ENCODE data around the gene DIAPH2.
"Not testable (repeated sequence)": the region's sequence is repeated elsewhere in the genome, so short reads cannot be mapped to it uniquely, and the experiment has no call there.

Gene DIAPH2

DNA sequence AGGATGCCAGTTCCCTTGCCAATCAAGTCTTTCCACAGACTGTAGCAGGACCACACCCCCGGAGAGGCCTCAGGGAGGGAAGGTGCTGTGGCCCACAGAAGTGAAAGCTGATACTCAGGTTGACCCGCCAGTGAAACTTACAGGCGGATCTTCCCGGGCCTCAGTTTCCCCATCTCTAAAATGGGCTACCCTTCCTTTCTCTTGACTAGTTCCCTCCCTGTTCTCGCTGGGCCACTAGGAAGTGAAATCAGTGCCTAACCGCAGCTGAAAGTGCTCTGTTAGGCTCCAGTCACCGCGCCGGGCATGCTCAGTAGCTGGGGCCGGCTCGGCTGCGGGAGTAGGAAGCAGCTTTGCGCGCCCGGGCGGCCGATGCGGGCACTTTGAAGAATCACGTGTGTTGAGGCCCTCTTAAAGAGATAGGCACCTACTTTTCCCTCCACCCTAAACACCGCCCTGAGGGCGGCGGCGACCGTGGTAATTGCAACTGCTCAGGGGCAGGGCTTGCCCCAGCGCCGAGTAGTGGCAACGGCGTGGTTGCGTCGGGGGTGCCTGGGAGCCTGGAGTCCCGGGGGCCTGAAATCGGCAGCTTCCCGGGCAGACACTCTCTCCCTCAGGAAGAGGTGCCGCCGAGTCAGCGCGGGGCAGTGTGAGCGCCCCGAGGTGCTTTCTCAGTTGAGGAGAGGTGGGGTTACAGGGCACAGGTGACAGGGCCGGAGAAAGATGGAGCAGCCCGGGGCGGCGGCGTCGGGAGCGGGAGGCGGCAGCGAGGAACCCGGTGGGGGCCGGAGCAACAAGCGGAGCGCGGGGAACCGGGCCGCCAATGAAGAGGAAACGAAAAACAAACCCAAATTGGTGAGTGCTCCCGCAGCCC, at the start of gene DIAPH2:
Gene DIAPH2 (plus strand): TSS at position 504 of the 871 bp plus-strand sequence.
- DNase-seq: peak; percentile 53

DNA sequence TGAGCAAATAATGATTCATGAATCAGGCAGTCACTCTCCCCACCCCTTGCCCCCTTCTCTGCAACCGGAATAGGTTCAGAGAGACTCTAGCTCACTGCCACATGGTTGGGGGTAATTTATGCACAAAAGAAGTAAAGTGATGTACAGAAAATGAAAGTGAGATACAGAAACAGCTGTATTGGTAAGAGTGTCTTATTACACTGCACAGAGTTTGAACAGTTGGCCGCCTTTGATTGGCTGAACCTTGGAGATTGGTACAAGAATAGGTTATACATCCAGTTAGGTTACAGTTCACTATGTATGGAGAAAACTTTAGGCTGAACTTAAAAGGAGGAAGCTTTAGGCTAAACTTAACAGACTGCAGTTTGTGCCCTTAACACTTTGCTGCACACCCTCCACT, 34.6 kb upstream of the DIAPH2 start:
- DNase-seq: no peak

DNA sequence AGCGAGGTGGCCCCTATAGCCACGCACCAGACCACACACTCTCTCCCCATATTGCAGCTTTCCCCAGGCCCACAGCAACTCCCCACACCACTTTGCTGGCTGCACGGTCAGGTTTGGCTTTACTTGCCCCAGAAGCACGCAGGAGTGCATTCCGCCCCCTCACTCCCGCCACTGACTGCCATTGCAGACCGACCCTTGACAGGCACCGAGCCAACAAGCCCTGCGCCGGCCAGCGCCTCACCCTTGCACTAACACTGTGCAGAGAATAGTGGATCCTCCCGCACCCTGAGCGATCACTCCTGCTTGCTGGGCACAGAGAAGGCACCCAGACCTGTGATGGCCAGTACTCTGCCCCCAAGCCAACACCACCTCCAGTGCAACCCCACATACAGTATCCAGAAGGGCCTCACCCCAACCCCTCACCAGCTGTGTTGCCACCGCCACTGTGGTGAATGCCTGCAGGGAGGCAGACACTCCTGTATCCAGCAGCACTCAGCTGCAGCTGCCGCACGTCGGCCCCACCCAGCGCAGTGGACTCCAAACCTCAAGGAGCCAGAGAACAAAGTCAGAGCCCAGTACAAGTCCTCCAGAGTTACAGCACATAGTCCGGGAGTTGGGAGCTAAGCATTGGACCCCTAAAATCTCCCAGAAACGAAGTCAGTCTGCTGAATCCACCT, 28.6 kb upstream of the DIAPH2 start:
- DNase-seq: no peak

DNA sequence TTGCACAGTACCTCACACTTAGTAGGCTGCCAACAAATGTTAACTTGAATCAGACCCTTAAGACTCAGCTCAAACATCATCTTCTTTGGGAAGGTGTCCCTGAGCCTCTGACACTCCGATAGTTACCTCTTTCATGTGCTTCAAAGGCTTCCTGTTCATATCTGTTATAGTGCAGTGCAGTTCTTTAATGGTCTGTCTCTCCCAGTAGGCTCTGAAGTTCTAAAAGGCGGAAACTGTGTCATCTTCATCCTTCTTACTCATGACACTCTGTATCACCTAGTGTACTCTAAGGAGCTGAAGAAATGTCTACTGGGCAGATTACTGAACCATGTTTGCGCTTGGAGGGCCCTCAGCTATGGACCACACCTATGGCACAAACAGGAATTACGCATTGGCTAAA, 2.1 kb upstream of the DIAPH2 start:
- no peak for DNase-seq

DNA sequence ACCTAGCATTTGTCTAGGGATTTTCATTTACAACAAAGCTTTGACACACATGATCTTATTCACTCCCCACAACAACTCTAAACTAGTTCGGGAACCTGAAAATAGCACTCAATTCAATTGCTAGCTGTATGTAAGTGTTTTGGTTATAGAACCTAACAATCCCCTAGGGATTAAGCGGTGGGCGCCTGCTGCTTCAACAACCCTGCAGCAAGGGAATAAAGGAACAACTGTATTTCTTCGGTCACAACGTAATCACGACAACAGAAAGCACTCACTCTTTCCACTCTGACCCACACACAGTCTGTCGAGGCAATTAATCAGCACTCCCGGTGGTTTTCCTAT, 674 bp upstream of the DIAPH2 start:
- no peak for DNase-seq

DNA sequence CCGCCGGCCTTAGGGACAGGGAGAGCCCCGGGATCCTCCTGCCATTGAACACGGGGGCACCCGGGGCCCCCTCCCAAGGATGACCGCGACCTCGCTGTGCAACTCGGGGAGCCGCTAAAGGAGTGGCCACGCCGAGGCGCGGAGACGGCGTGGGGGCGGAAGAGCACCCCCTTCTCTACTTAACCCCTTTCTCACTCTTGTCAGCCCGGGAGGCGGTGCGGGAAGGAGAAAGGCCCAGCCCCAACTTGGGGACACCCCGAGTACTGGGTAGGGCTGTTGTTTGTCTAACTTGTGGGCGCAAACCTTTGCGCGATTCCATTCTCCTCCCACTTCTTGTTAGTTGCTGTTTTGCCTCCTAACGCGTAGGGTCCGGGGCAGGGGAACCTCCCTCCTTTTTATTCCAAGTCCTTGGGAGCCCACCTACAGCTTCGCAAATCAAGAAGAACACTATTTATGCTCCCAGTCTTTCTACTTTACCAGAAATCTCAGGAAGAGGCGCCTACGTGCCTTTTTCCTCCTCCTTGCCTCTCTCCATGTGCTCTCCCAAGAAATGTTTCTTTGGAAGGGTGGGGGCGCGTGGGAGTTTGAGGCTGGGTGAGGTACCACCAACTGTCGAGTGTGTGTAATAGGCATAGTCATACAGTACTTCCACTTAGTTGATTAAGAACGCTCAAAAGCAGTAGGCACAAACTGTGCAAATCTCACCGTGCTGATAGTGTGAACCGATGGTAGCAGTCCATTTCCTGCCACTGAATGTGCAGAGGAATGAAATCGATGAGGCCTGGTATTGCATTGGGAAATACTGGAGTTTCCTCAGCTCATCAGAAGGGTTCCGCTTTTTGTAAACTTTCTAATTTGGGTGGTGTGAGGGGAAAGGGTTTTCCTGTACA, 813 bp downstream of the DIAPH2 start:
- no peak for DNase-seq

DNA sequence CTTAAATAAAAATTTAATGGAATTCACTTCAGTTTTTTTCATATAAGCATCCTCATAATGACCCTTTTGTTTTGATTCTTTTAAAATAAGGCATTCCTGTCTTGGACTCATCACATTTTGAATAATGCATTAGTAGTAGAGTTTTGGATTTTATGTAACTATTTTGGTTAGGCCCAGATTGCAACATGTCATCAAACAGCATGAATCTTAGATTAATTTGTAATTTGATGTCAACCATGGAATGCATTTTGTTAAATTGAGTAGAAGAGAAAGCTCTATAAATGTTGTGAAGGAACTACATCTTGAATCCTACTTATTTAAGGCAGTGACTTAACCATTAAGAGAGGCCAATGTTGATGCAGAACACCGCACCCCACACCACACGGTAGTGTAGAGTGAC, 3.1 kb downstream of the DIAPH2 start:
- no peak for DNase-seq

DNA sequence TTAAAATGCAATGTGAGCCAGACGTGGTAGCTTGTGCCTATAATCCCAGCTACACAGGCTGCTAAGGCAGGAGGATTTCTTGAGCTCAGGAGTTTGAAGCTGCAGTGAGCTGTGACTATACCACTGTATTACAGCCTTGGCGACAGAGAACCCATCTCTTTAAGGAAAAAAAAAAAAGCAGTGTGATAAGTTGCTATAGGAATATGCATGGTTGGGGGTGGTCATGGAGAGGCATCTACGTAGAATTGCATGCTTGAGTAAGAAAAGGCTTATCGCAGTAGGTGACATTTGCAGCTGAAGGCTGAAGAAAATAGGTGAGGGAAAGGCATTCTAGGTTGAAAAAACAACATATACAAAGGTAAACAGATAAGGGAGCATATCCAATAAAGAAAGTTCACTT, 4.1 kb downstream of the DIAPH2 start:
- no peak for DNase-seq

DNA sequence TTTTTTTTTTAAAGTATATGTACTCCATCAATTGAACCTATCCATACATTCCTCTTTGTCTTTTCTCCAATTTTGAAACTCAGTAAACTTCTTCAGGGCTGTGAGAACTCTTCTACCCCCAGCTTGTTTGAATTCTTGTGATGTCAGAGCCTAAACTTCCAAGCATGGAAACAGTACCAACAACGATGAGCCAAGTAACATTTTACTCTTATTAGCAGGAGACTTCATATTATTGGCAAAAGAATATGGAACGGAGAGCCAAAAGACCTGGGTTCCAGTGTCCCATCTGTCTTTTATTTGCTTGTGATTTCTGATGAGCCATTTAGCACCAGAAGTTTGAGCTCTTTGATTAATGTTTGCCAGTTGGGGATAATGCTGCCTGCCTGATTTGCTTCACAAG, 5.3 kb downstream of the DIAPH2 start:
- DNase-seq: no peak

DNA sequence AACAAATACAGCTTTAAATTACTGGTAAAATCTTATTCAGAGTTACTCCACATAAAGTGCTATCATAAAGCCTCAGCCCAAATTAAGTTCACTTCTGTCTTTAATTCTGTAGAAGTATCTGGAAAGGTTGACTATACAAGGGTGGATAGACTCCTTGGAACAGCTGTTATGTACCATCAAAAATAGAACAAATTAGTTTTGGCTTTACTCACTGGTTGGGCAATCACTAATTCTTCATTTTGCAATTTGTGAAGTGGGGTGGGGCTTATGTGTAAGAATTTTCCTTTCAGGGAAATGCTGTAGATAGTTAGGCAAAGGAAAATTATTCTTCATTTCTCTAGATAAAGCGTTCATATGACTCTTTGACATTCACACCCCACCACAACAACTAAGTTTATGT, 7.8 kb downstream of the DIAPH2 start:
- no peak for DNase-seq

DNA sequence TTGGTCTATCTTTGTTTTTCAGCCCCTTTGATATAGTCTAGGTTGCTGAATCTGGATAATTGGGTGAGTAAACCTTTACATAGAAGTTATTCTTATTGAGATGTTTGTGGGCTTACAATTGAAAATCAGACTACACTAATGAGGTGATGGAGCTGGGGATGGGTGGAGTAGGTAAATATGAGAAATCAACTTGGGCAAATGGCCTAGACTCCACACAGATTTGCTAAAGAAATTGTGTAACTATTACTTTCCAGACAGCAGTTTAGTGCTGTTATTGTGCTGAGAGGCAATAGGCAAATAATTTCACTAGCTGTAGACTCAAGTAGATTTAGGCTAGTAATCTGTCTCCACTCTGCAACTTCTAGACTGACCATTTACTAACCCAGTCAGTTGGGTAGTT, 8.2 kb downstream of the DIAPH2 start:
- DNase-seq: no peak

DNA sequence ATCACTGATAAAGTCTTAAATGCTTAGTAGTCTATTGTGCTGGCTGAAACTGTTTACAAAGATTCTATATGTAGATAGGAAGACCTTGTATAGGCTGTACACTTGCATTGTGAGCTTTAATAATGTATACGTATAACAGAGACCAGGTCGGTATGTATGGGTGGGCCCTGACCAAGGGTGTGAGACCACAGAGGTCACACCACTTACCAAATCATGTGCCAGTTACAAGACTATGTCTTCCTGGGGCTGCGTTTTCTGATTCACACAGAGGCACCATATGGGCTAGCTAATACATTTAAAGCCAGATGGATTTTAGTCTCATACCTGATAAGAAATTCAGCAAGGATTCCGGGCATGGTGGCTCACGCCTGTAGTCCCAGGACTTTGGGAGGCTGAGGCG, 8.8 kb downstream of the DIAPH2 start:
- no peak for DNase-seq

DNA sequence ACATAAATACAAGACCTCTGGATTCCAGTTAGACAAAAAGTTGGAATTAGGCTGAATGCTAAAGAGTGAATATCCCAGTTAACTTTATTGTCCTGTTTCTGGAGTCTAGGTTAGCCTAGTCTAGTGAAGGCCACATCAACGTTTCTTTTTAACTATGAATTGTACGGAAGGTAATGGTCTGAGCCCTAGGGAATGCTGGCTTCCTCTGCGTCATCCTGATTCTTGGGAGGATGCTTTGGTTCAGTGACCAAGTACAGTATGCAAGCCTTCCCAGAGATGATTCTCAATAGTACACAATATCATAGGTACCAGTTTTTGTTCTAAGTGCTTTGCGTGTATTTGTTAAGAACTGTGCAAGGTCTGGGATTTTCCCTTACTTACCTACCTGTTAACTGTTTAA, 11.8 kb downstream of the DIAPH2 start:
- DNase-seq: no peak

DNA sequence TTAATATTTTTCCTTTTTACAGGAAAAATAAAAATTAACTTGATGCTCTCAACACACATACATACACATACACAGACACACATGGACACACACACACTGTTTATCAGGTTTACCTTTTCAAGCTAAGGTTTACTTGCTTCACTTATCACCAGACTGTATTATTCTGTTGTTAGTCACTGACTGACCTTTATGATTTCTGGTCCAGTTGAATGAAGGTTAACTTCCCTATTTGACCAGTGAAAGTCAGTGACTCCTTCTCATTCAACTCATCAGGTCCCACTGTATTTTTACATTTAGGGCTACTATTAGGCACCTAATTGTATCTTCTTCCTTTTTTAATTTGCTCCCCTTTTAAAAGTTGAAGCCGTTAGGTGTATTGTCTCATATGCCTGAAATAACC, 16.0 kb downstream of the DIAPH2 start:
- no peak for DNase-seq

DNA sequence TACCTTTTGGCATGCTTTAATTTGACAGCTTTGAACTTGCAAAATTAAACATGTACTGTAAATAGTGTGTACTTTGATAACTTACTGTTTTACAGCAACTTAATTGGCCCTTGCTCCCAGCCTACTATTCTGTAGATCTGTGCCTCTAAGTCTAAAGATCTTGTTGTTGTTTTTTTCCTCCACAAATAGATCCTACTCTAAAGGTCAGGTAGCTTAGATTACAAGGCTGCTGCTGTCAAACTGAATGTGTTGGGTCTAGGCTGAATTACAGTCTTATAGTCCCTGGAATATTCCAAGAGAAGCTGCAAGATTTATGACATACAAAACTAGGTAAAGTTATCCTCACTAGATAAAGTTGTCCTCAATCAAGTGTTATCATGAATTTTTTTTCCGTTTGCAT, 18.7 kb downstream of the DIAPH2 start:
- DNase-seq: no peak

DNA sequence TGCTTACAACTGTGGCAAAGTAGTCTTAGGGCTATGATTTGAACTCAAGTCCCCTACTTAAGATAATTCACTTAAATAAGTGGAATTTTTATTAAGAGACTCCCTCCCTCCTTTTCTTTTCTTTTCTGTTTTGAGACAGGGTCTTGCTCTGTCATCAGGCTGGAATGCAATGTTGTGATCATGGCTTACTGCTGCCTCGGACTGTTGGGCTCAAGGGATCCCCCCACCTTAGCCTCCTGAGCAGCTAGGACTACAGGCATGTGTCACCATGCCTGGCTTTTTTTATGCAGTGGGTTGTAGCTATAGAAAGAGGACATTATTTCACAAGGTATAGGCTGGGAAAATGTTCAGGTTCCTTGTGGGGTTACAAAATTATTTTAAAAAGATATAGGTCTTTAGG, 19.2 kb downstream of the DIAPH2 start:
- no peak for DNase-seq

DNA sequence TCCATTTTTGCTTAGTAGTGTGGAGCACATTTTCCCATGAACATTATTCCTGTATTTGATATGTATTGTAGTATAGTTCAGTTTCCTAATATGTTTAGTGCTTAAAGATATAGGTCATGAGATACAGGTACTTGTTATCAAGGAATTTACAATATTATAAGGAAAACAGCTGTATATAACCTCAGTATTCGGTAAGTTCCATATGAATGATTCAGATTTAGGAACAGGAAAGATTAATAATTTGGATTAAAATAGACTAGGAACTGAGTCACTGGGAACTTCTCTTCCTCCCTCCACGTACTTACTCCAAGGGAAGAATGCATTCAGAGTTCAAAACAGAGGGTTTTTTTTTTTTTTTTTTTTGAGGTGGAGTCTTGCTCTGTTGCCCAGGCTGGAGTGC, 20.0 kb downstream of the DIAPH2 start:
- DNase-seq: no peak

DNA sequence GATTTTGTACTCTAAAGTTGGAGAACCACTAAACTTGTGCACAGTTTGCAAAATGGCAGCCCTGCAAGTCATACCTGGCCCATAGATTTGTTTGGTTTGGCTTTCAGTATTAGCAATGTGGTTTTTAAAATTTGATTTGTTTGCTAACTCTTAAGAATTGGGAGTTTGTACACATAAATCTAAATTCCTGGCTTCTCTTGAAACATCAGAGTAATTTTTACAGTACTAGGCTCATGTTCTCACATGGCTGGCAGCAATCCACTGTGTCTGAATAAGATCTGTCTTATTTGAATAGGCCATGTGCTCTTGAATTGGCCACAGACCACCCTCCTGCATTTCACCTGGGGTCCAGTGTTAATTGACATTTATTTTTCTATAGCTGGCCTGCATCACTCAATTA, 21.3 kb downstream of the DIAPH2 start:
- DNase-seq: no peak

DNA sequence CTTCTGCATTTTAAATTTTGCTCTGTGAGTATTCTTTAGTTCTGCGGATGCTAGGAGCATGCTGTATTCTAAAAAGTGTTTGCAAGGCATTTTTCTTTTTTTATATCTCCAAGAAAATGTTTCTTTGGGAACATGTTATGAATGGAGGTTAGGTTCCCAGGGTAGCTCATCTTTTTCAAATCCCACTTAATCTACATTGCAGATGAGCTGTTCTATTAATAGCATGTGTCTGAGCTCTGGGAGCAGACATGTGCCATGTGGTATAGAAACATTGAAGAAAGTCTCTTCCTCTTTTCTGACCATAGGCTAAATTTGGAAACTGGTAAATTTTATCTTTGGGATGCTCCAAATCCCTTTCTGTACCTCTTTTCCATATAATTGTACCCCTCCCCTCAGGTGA, 23.2 kb downstream of the DIAPH2 start:
- no peak for DNase-seq

DNA sequence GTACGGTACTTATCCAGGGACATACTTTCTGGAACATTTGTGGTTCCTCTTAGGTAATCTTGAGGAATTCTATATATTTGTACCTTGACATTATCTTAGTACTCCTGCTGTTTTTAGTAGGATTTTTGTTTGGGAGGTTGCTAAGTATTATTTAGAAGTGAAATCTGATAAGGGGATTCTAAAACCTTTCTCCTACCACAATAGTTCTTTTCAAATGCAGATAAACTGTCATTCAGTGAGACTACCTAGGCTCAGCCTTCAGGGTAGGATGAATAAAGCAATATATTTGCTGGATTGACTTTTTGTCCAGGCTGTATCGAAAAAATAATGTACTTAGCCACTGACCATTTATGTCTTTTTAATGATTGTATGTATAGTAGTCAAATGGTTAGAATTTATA, 25.4 kb downstream of the DIAPH2 start:
- DNase-seq: no peak

DNA sequence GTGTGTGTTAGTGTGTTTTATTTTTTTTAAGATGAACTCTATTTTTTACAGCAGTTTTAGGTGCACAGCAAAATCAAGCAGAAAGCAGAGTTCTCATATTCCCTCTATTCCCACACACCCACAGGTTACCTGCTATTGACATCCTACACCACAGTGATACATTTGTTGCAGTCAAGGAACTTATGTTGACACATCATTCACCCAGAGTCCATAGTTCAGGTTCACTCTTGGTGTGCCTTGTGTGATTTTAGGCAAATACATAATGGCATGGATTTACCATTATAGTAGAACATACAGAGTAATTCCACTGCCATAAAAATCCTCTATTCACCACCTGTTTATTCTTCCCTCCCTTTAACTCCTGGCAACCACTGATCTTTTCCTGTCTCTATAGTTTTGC, 28.7 kb downstream of the DIAPH2 start:
- no peak for DNase-seq

DNA sequence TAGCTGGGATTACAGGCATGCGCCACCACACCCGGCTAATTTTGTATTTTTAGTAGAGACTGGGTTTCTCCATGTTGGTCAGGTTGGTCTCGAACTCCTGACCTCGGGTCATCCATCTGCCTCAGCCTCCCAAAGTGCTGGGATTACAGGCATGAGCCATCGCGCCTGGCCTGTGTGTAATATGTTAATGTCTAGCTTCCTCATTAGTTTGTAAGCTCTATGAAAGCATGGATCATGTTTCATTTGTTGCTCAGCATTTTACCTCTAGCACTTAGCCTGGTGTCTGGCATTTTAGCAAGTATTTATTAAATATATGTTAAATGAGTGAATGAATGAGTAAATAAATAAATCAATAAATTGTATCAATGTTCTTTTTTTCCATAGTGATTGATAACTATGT, 29.8 kb downstream of the DIAPH2 start:
- not testable (repeated sequence) for DNase-seq

DNA sequence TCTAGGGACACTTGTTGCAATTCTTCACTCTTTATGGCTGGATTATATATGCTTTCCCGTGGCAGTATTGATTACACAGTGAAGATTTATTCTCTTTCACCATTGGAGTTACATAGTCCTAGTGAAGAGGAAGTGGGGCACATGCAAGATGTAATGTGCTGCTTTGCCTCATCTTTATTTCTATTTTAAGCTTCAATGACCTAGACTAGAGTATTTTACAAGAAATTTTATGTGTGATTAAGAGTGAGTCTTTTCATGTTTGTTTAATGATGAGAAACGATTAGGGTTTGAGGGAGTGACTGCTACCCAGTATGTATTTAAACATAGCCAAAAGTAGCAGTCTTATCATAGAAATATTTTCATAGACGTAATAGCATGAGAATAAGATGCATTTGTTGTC, 30.8 kb downstream of the DIAPH2 start:
- no peak for DNase-seq
